ENCODE results near the gene CARD9.

The CARD9 gene

DNA sequence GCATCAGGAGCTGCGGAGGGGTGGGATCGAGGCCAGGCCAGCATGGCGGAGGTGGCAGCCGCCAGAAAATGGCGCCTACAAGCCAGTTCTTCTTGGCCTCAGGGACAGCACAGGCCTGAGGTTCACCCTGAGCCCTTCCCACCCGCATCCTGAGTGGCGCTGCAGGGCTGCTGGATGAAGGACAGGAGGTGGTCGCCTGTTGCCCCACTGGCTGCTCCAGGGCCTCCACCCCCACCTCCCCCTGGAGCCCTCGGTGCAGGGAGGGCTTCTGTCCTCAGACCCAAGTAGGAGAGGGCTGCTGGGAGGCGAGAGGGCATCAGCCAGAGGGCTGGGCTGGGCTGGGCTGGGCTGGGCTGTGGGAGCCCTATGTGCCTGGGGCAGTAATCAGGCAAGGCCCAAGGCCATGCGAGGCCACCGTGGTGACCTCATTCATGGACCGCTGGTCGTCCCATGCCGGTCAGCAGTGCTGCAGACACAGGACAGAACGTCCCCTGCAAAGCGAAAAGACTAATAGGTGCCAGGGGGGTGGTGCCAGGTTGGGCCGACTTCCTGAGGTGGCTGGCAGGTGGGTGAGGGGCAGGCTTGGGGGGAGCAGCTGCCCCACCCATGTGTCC lies 32.3 kb downstream of the CARD9 start:
- Histone ChIP-seq H3K27ac (ENCODE audit: extremely low read depth, low read depth, low read length) (no peak overlapping the region), H3K36me3 (ENCODE audit: control insufficient read depth in 2 of 2, insufficient read depth in 1 of 2, low read length in 2 of 2) (peaks cover 0 to 56% of the 10 kb centered on the region in 2 experiments; a peak in 1 of 3 replicates), H3K9me3 (ENCODE audit: control insufficient read depth, insufficient read depth, low read depth, low read length) (no peaks in the 10 kb centered on the region), H3K4me1 (ENCODE audit: control insufficient read depth, insufficient read depth, low read length) (no peaks in the 10 kb centered on the region), H3K4me3 (ENCODE audit: low read depth, low read length) (no peak overlapping the region)
- ChIA-PET POLR2A (interaction anchor here (1.2 kb wide), 1 partner anchor 22 kb away, joined by 6 read pairs; no protein-coding TSS in a partner anchor), CTCF (interaction anchor here (2.1 to 2.2 kb wide), 2 partner anchors 11 to 28 kb away, joined by 7 to 23 read pairs; no protein-coding TSS in a partner anchor)
- TF ChIP-seq ZNF350 (tag by site-specific recombination; IDR thresholded peaks at IDR 0.05), result no peak
- TF ChIP-seq GLIS2 (tag by site-specific recombination; IDR thresholded peaks at IDR 0.05), result peak; percentile 26; the same call in 1 of the 2 replicates
- TF ChIP-seq SCRT2 (tag by site-specific recombination; IDR thresholded peaks at IDR 0.05), result 0 out of 2 replicates have a peak, but pooled peaks have one; percentile 21
- TF ChIP-seq HOXA7 (CRISPR knock-in tag; IDR thresholded peaks at IDR 0.05; ENCODE audit: borderline replicate concordance), result no peak
- TF ChIP-seq, protein P1, sequence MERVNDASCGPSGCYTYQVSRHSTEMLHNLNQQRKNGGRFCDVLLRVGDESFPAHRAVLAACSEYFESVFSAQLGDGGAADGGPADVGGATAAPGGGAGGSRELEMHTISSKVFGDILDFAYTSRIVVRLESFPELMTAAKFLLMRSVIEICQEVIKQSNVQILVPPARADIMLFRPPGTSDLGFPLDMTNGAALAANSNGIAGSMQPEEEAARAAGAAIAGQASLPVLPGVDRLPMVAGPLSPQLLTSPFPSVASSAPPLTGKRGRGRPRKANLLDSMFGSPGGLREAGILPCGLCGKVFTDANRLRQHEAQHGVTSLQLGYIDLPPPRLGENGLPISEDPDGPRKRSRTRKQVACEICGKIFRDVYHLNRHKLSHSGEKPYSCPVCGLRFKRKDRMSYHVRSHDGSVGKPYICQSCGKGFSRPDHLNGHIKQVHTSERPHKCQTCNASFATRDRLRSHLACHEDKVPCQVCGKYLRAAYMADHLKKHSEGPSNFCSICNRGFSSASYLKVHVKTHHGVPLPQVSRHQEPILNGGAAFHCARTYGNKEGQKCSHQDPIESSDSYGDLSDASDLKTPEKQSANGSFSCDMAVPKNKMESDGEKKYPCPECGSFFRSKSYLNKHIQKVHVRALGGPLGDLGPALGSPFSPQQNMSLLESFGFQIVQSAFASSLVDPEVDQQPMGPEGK (tag by site-specific recombination; IDR thresholded peaks at IDR 0.05), result 0 out of 2 replicates have a peak, but pooled peaks have one; percentile 12
- TF ChIP-seq ZNF433 (tag by site-specific recombination; IDR thresholded peaks at IDR 0.05; ENCODE audit: low read depth), result no peak
- no peak for TF ChIP-seq ZNF473 (tag by site-specific recombination; IDR thresholded peaks at IDR 0.05)
- TF ChIP-seq, protein P2, sequence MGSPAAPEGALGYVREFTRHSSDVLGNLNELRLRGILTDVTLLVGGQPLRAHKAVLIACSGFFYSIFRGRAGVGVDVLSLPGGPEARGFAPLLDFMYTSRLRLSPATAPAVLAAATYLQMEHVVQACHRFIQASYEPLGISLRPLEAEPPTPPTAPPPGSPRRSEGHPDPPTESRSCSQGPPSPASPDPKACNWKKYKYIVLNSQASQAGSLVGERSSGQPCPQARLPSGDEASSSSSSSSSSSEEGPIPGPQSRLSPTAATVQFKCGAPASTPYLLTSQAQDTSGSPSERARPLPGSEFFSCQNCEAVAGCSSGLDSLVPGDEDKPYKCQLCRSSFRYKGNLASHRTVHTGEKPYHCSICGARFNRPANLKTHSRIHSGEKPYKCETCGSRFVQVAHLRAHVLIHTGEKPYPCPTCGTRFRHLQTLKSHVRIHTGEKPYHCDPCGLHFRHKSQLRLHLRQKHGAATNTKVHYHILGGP (tag by site-specific recombination; IDR thresholded peaks at IDR 0.05), result no peak
- TF ChIP-seq, protein P3, sequence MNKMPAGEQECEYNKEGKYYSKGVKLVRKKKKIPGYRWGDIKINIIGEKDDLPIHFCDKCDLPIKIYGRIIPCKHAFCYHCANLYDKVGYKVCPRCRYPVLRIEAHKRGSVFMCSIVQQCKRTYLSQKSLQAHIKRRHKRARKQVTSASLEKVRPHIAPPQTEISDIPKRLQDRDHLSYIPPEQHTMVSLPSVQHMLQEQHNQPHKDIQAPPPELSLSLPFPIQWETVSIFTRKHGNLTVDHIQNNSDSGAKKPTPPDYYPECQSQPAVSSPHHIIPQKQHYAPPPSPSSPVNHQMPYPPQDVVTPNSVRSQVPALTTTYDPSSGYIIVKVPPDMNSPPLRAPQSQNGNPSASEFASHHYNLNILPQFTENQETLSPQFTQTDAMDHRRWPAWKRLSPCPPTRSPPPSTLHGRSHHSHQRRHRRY (tag by site-specific recombination; IDR thresholded peaks at IDR 0.05), result no peak
- TF ChIP-seq, protein P4, sequence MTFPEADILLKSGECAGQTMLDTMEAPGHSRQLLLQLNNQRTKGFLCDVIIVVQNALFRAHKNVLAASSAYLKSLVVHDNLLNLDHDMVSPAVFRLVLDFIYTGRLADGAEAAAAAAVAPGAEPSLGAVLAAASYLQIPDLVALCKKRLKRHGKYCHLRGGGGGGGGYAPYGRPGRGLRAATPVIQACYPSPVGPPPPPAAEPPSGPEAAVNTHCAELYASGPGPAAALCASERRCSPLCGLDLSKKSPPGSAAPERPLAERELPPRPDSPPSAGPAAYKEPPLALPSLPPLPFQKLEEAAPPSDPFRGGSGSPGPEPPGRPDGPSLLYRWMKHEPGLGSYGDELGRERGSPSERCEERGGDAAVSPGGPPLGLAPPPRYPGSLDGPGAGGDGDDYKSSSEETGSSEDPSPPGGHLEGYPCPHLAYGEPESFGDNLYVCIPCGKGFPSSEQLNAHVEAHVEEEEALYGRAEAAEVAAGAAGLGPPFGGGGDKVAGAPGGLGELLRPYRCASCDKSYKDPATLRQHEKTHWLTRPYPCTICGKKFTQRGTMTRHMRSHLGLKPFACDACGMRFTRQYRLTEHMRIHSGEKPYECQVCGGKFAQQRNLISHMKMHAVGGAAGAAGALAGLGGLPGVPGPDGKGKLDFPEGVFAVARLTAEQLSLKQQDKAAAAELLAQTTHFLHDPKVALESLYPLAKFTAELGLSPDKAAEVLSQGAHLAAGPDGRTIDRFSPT (tag by site-specific recombination; IDR thresholded peaks at IDR 0.05), result peak; percentile 52; the same call in 1 of the 2 replicates

DNA sequence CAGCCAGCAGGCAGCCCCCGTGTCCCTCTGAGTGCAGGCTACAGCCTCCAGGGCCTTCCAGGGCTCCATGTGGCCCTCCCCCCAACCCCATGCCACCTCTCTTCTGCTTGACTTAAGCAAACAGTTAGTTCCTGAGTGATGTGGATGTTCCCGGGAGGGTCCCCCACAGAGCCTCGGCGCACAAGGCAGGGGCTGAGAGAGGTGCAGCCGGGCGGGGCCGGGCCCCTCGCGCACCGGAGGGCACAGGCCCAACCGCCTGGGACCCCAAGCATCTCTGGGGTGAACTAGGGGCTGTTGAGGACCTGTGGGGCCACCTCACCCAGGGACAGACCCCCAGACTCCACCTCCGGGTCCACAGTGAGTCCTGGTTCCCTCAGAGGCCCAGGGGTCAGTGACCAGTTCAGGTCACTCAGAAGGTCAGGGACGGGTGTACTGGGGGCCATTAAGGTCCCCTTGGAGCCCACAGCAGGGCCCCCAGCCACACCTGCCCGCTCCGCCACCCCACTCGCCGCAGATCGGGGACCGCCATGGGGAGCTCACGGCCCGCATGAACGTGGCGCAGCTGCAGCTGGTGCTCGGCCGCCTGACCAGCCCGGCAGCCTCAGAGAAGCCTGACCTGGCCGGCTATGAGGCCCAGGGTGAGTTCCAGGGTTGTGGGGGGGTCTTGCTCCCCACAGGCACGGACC lies 33.0 kb downstream of the CARD9 start:
- H3K4me1 ChIP-seq (ENCODE audit: control insufficient read depth, insufficient read depth, low read length), result no peaks in the 10 kb centered on the region
- ChIA-PET CTCF (interaction anchor here (0.6 to 2.2 kb wide), 10 partner anchors 10 to 60 kb away, joined by 3 to 23 read pairs (median 8); partner anchors contain the start of gene DNLZ), POLR2A (interaction anchor here (1.2 kb wide), 1 partner anchor 22 kb away, joined by 6 read pairs; no protein-coding TSS in a partner anchor)
- H3K9me3 ChIP-seq (ENCODE audit: control insufficient read depth, insufficient read depth, low read depth, low read length), result no peaks in the 10 kb centered on the region
- peaks cover 0 to 62% of the 10 kb centered on the region in 2 experiments; a peak in 1 of 3 replicates for H3K36me3 ChIP-seq (ENCODE audit: control insufficient read depth in 2 of 2, insufficient read depth in 1 of 2, low read length in 2 of 2)
- no peak overlapping the region for H3K27ac ChIP-seq (ENCODE audit: extremely low read depth, low read depth, low read length)
- no peak for TF ChIP-seq ZNF530 (tag by site-specific recombination; IDR thresholded peaks at IDR 0.05; ENCODE audit: low read depth)
- TF ChIP-seq ZFHX2 (tag by site-specific recombination; conservative IDR thresholded peaks at IDR 0.05), result 0 out of 2 replicates have a peak, but pooled peaks have one; percentile 3
- TF ChIP-seq, protein P5, sequence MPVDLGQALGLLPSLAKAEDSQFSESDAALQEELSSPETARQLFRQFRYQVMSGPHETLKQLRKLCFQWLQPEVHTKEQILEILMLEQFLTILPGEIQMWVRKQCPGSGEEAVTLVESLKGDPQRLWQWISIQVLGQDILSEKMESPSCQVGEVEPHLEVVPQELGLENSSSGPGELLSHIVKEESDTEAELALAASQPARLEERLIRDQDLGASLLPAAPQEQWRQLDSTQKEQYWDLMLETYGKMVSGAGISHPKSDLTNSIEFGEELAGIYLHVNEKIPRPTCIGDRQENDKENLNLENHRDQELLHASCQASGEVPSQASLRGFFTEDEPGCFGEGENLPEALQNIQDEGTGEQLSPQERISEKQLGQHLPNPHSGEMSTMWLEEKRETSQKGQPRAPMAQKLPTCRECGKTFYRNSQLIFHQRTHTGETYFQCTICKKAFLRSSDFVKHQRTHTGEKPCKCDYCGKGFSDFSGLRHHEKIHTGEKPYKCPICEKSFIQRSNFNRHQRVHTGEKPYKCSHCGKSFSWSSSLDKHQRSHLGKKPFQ (tag by site-specific recombination; IDR thresholded peaks at IDR 0.05), result no peak
- TF ChIP-seq ZNF610 (tag by site-specific recombination; IDR thresholded peaks at IDR 0.05; ENCODE audit: borderline replicate concordance), result no peak
- no peak overlapping the region for H3K4me3 ChIP-seq (ENCODE audit: low read depth, low read length)

All from HEK293 (cell line).